SK-N-SH (cell line): Measurements from ENCODE around the gene TMEM163. TPM values are rescaled to one million over a fixed set of nuclear protein-coding genes. Genes with fewer than 3 reads are reported as not detected.

Source experiments
- CTCF ChIA-PET: fragments of 300-600, 350-600 bp; formaldehyde crosslinking; extraction: SDS; loops from one replicate; lab custom pipeline; 2021; lab: Yijun Ruan, JAX
- POLR2A ChIA-PET: fragments of 350-600 bp; sonication (Branson Sonifier 250); formaldehyde crosslinking; extraction: SDS; loops from one replicate; lab custom pipeline; 2020; ENCODE audit warnings: antibody characterized with exemption, inconsistent platforms; lab: Yijun Ruan, JAX
- DNase-seq: peaks from one replicate; pipeline ENCODE4 v3.0.0; 2012
- H2AFZ ChIP-seq: fragments of 200-600 bp; sonication (generic); 2 replicates; pipeline ENCODE4 v1.8.1; 2016; ENCODE audit warnings: antibody characterized with exemption, mild to moderate bottlenecking, low read depth
- H3F3A ChIP-seq: fragments of 200-600 bp; sonication (generic); replicated peaks from 2 replicates; pipeline ENCODE3; 2016; ENCODE audit warnings: antibody characterized with exemption, mild to moderate bottlenecking; ENCODE audit not compliant: insufficient read depth
- H3K27ac ChIP-seq, 2 experiments: fragments of 200-500 bp in 1 of 2; fragments of 200-600 bp in 1 of 2; sonication (Bioruptor generic) in 1 of 2; sonication (generic), shearing (Covaris generic) in 1 of 2; 2 replicates each; pipeline versions ENCODE4 v1.5.1 to v1.6.1; 2014 to 2016; ENCODE audit warnings: low read depth in 2 of 2, inconsistent platforms in 1 of 2, low read length in 1 of 2, mild to moderate bottlenecking in 1 of 2, mixed read lengths in 1 of 2
- H3K27me3 ChIP-seq: fragments of 200-600 bp; sonication (generic), shearing (Covaris generic); 2 replicates; pipeline ENCODE4 v1.6.1; 2016; ENCODE audit warnings: mixed run types; ENCODE audit not compliant: insufficient read depth
- H3K36me3 ChIP-seq, 2 experiments: fragments of 200-500 bp in 1 of 2; fragments of 200-600 bp in 1 of 2; sonication (Bioruptor generic) in 1 of 2; sonication (generic) in 1 of 2; replicated peaks in 1 of 2; 2 replicates each; pipeline versions ENCODE3 to v1.5.1; 2014 to 2016; ENCODE audit warnings: low read length in 1 of 2, mild to moderate bottlenecking in 1 of 2; ENCODE audit not compliant: insufficient read depth in 2 of 2, control insufficient read depth in 1 of 2
- H3K4me1 ChIP-seq, 2 experiments: fragments of 200-500 bp in 1 of 2; fragments of 200-600 bp in 1 of 2; sonication (Bioruptor generic) in 1 of 2; sonication (generic), shearing (Covaris generic) in 1 of 2; 2 replicates each; pipeline versions ENCODE4 v1.5.1 to v1.6.1; 2014 to 2016; ENCODE audit warnings: low read depth in 1 of 2, low read length in 1 of 2, mixed run types in 1 of 2; ENCODE audit not compliant: insufficient read depth in 2 of 2, control insufficient read depth in 1 of 2
- H3K4me2 ChIP-seq: fragments of 200-600 bp; sonication (generic), shearing (Covaris generic); 2 replicates; pipeline ENCODE4 v1.6.1; 2017; ENCODE audit warnings: mixed run types
- H3K4me3 ChIP-seq, 2 experiments: fragments of 200-500 bp in 1 of 2; fragments of 200-600 bp in 1 of 2; sonication (Bioruptor generic) in 1 of 2; sonication (generic), shearing (Covaris generic) in 1 of 2; 2 replicates each; pipeline versions ENCODE4 v1.5.1 to v1.8.1; 2014 to 2016; ENCODE audit warnings: low read depth in 2 of 2, inconsistent platforms in 1 of 2, low read length in 1 of 2, mild to moderate bottlenecking in 1 of 2, mixed read lengths in 1 of 2, moderate library complexity in 1 of 2
- H3K79me2 ChIP-seq: fragments of 200-600 bp; sonication (generic); 2 replicates; pipeline ENCODE4 v1.8.1; 2017; ENCODE audit warnings: mild to moderate bottlenecking; ENCODE audit not compliant: insufficient read depth
- H3K9ac ChIP-seq: fragments of 200-600 bp; sonication (generic); 2 replicates; pipeline ENCODE4 v1.6.1; 2017; ENCODE audit warnings: mixed run types
- H3K9me2 ChIP-seq: fragments of 200-600 bp; sonication (generic); 2 replicates; pipeline ENCODE4 v1.6.1; 2017; ENCODE audit warnings: mixed run types
- H3K9me3 ChIP-seq: fragments of 200-600 bp; sonication (generic); 2 replicates; pipeline ENCODE4 v1.6.1; 2017; ENCODE audit warnings: mixed run types, mild to moderate bottlenecking, moderate library complexity
- H4K20me1 ChIP-seq: fragments of 200-600 bp; sonication (generic); 2 replicates; pipeline ENCODE4 v1.6.1; 2017; ENCODE audit warnings: mild to moderate bottlenecking, mixed run types; ENCODE audit not compliant: insufficient read depth
- GATA2 ChIP-seq: sonication (generic); formaldehyde crosslinking; IDR thresholded peaks from 2 replicates; pipeline ENCODE4 v1.5.0; 2020; ENCODE audit warnings: mild to moderate bottlenecking, missing genetic modification reagents
- JUND ChIP-seq: IDR thresholded peaks from 2 replicates; pipeline ENCODE4 v1.4.0; 2012
- WGBS: methylation state at CpG from one replicate; pipeline ENCODE4 v1.1.6; 2017; ENCODE audit warnings: low lambda C conversion rate; 5-methylcytosine and 5-hydroxymethylcytosine counted together
- polyA plus RNA-seq, 3 experiments: library from polyadenylated mRNA; depleted of rRNA; stranded (reverse); fragments of >200 nt; gene quantifications; 2 replicates each; pipeline ENCODE4 v1.2.3, GENCODE V29; 2012
- TF ChIP-seq, protein P1 (sequence below): fragments of 200-600 bp; sonication (generic); IDR thresholded peaks from 2 replicates; pipeline ENCODE4 v1.6.1; 2017; ENCODE audit warnings: antibody characterized with exemption, mild to moderate bottlenecking, moderate library complexity

Gene TMEM163
- polyA plus RNA-seq, 1 of the 3 experiments (the other 2 are of a cell fraction) = not detected

DNA sequence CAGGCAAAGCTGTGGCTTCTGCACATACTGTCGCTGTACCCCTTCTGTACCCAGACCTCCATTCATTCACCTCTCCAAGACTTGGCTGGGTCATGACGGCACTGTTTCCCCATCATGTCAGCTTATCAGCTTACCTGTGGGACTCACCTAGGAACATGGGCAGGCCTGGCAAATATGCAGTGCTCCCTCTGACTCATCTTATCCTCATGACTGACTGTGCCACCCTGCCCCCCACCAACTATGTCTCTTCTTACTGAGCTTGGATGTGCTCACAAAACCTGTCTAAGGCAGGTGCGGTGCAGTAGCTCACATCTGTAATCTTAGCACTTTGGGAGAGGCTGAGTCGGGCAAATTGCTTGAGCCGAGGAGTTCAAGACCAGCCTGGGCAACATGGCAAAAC, 312.5 kb downstream of the TMEM163 start:
- DNase-seq = no peak
- no peaks in the 10 kb centered on the region for H4K20me1 ChIP-seq
- peaks cover 11% of the 10 kb centered on the region for H3F3A ChIP-seq
- H3K9me3 ChIP-seq = no peaks in the 10 kb centered on the region
- no peak overlapping the region for H3K4me3 ChIP-seq
- no peak for TF ChIP-seq GATA2 (CRISPR knock-in tag)
- 0 out of 2 replicates have a peak, but pooled peaks have one; percentile 4 for TF ChIP-seq JUND
- TF ChIP-seq, protein P1, sequence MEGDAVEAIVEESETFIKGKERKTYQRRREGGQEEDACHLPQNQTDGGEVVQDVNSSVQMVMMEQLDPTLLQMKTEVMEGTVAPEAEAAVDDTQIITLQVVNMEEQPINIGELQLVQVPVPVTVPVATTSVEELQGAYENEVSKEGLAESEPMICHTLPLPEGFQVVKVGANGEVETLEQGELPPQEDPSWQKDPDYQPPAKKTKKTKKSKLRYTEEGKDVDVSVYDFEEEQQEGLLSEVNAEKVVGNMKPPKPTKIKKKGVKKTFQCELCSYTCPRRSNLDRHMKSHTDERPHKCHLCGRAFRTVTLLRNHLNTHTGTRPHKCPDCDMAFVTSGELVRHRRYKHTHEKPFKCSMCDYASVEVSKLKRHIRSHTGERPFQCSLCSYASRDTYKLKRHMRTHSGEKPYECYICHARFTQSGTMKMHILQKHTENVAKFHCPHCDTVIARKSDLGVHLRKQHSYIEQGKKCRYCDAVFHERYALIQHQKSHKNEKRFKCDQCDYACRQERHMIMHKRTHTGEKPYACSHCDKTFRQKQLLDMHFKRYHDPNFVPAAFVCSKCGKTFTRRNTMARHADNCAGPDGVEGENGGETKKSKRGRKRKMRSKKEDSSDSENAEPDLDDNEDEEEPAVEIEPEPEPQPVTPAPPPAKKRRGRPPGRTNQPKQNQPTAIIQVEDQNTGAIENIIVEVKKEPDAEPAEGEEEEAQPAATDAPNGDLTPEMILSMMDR = no peak
- 98% methylated on average over 5 of the region's 5 CpGs for WGBS
- peak overlapping the region in 1 of 2 experiments; percentile 40; a peak in 2 of 4 replicates for H3K27ac ChIP-seq
- peaks cover 0 to 10% of the 10 kb centered on the region in 2 experiments for H3K36me3 ChIP-seq
- H2AFZ ChIP-seq = no peak overlapping the region
- H3K79me2 ChIP-seq = no peaks in the 10 kb centered on the region
- H3K27me3 ChIP-seq = no peaks in the 10 kb centered on the region
- POLR2A ChIA-PET = no interaction called here
- H3K4me1 ChIP-seq = peaks cover 40 to 44% of the 10 kb centered on the region in 2 experiments
- CTCF ChIA-PET = interaction anchor here (1.0 to 1.6 kb wide), 3 partner anchors 31 to 521 kb away, joined by 3 read pairs; no protein-coding TSS in a partner anchor
- no peaks in the 10 kb centered on the region for H3K9me2 ChIP-seq
- H3K4me2 ChIP-seq = peak overlapping the region; percentile 50
- H3K9ac ChIP-seq = no peak overlapping the region

Other genes starting within 250 kb of the TMEM163 start
- gene ACMSD, start 119.6 kb upstream of the TMEM163 start, polyA plus RNA-seq (2012; rRNA removed) = not detected in 2 replicates
- 5.3 and 7.2 TPM in 2 replicates for gene CCNT2, start 199.8 kb upstream of the TMEM163 start, polyA plus RNA-seq (2012; rRNA removed)